SK-N-SH (cell line): ENCODE measurements around the gene BMP6. TPM values are rescaled to one million over a fixed set of nuclear protein-coding genes. Genes with fewer than 3 reads are reported as not detected.
A peak's percentile ranks its signal among the peaks of the same experiment; 100 is the strongest.

ENCODE experiments used
- CTCF ChIA-PET: fragments of 300-600, 350-600 bp; formaldehyde crosslinking; extraction: SDS; loops from one replicate; lab custom pipeline; 2021; lab: Yijun Ruan, JAX
- POLR2A ChIA-PET: fragments of 350-600 bp; sonication (Branson Sonifier 250); formaldehyde crosslinking; extraction: SDS; loops from one replicate; lab custom pipeline; 2020; ENCODE audit warnings: antibody characterized with exemption, inconsistent platforms; lab: Yijun Ruan, JAX
- DNase-seq: peaks from one replicate; pipeline ENCODE4 v3.0.0; 2012
- H2AFZ ChIP-seq: fragments of 200-600 bp; sonication (generic); 2 replicates; pipeline ENCODE4 v1.8.1; 2016; ENCODE audit warnings: antibody characterized with exemption, mild to moderate bottlenecking, low read depth
- H3F3A ChIP-seq: fragments of 200-600 bp; sonication (generic); replicated peaks from 2 replicates; pipeline ENCODE3; 2016; ENCODE audit warnings: antibody characterized with exemption, mild to moderate bottlenecking; ENCODE audit not compliant: insufficient read depth
- H3K27ac ChIP-seq, 2 experiments: fragments of 200-500 bp in 1 of 2; fragments of 200-600 bp in 1 of 2; sonication (Bioruptor generic) in 1 of 2; sonication (generic), shearing (Covaris generic) in 1 of 2; 2 replicates each; pipeline versions ENCODE4 v1.5.1 to v1.6.1; 2014 to 2016; ENCODE audit warnings: low read depth in 2 of 2, inconsistent platforms in 1 of 2, low read length in 1 of 2, mild to moderate bottlenecking in 1 of 2, mixed read lengths in 1 of 2
- H3K27me3 ChIP-seq: fragments of 200-600 bp; sonication (generic), shearing (Covaris generic); 2 replicates; pipeline ENCODE4 v1.6.1; 2016; ENCODE audit warnings: mixed run types; ENCODE audit not compliant: insufficient read depth
- H3K36me3 ChIP-seq, 2 experiments: fragments of 200-500 bp in 1 of 2; fragments of 200-600 bp in 1 of 2; sonication (Bioruptor generic) in 1 of 2; sonication (generic) in 1 of 2; replicated peaks in 1 of 2; 2 replicates each; pipeline versions ENCODE3 to v1.5.1; 2014 to 2016; ENCODE audit warnings: low read length in 1 of 2, mild to moderate bottlenecking in 1 of 2; ENCODE audit not compliant: insufficient read depth in 2 of 2, control insufficient read depth in 1 of 2
- H3K4me1 ChIP-seq, 2 experiments: fragments of 200-500 bp in 1 of 2; fragments of 200-600 bp in 1 of 2; sonication (Bioruptor generic) in 1 of 2; sonication (generic), shearing (Covaris generic) in 1 of 2; 2 replicates each; pipeline versions ENCODE4 v1.5.1 to v1.6.1; 2014 to 2016; ENCODE audit warnings: low read depth in 1 of 2, low read length in 1 of 2, mixed run types in 1 of 2; ENCODE audit not compliant: insufficient read depth in 2 of 2, control insufficient read depth in 1 of 2
- H3K4me2 ChIP-seq: fragments of 200-600 bp; sonication (generic), shearing (Covaris generic); 2 replicates; pipeline ENCODE4 v1.6.1; 2017; ENCODE audit warnings: mixed run types
- H3K4me3 ChIP-seq, 2 experiments: fragments of 200-500 bp in 1 of 2; fragments of 200-600 bp in 1 of 2; sonication (Bioruptor generic) in 1 of 2; sonication (generic), shearing (Covaris generic) in 1 of 2; 2 replicates each; pipeline versions ENCODE4 v1.5.1 to v1.8.1; 2014 to 2016; ENCODE audit warnings: low read depth in 2 of 2, inconsistent platforms in 1 of 2, low read length in 1 of 2, mild to moderate bottlenecking in 1 of 2, mixed read lengths in 1 of 2, moderate library complexity in 1 of 2
- H3K79me2 ChIP-seq: fragments of 200-600 bp; sonication (generic); 2 replicates; pipeline ENCODE4 v1.8.1; 2017; ENCODE audit warnings: mild to moderate bottlenecking; ENCODE audit not compliant: insufficient read depth
- H3K9ac ChIP-seq: fragments of 200-600 bp; sonication (generic); 2 replicates; pipeline ENCODE4 v1.6.1; 2017; ENCODE audit warnings: mixed run types
- H3K9me2 ChIP-seq: fragments of 200-600 bp; sonication (generic); 2 replicates; pipeline ENCODE4 v1.6.1; 2017; ENCODE audit warnings: mixed run types
- H3K9me3 ChIP-seq: fragments of 200-600 bp; sonication (generic); 2 replicates; pipeline ENCODE4 v1.6.1; 2017; ENCODE audit warnings: mixed run types, mild to moderate bottlenecking, moderate library complexity
- H4K20me1 ChIP-seq: fragments of 200-600 bp; sonication (generic); 2 replicates; pipeline ENCODE4 v1.6.1; 2017; ENCODE audit warnings: mild to moderate bottlenecking, mixed run types; ENCODE audit not compliant: insufficient read depth
- ELF1 ChIP-seq: IDR thresholded peaks from 2 replicates; pipeline ENCODE4 v1.4.0; 2012
- EP300 ChIP-seq, 2 experiments: IDR thresholded peaks; 2 replicates each; pipeline versions ENCODE4 v1.4.0 to v1.6.1; 2012; ENCODE audit warnings: borderline replicate concordance in 1 of 2, low read depth in 1 of 2, low read length in 1 of 2
- NRF1 ChIP-seq: IDR thresholded peaks from 2 replicates; pipeline ENCODE4 v1.6.1; 2012; ENCODE audit warnings: low read depth, mild to moderate bottlenecking, low read length
- POLR2AphosphoS5 ChIP-seq: IDR thresholded peaks from 2 replicates; pipeline ENCODE4 v1.6.1; 2012; ENCODE audit warnings: low read depth, low read length
- RXRA ChIP-seq: IDR thresholded peaks from 2 replicates; pipeline ENCODE4 v1.4.0; 2012; ENCODE audit warnings: low read depth, mild to moderate bottlenecking, borderline replicate concordance
- SIN3A ChIP-seq: IDR thresholded peaks from 2 replicates; pipeline ENCODE4 v1.6.1; 2012; ENCODE audit warnings: low read depth, mild to moderate bottlenecking, low read length, moderate library complexity, borderline replicate concordance
- TAF1 ChIP-seq: IDR thresholded peaks from 2 replicates; pipeline ENCODE4 v1.6.1; 2012; ENCODE audit warnings: low read depth, mild to moderate bottlenecking, low read length, moderate library complexity, borderline replicate concordance
- YY1 ChIP-seq: IDR thresholded peaks from 2 replicates; pipeline ENCODE4 v1.4.0; 2012; ENCODE audit warnings: low read depth, mild to moderate bottlenecking
- WGBS: methylation state at CpG from one replicate; pipeline ENCODE4 v1.1.6; 2017; ENCODE audit warnings: low lambda C conversion rate; 5-methylcytosine and 5-hydroxymethylcytosine counted together
- polyA plus RNA-seq, 3 experiments: library from polyadenylated mRNA; depleted of rRNA; stranded (reverse); fragments of >200 nt; gene quantifications; 2 replicates each; pipeline ENCODE4 v1.2.3, GENCODE V29; 2012
- TF ChIP-seq, protein P1 (sequence below): IDR thresholded peaks from 2 replicates; pipeline ENCODE4 v1.4.0; 2012; ENCODE audit warnings: low read depth
- TF ChIP-seq, protein P2 (sequence below): IDR thresholded peaks from 2 replicates; pipeline ENCODE4 v1.6.1; 2012; ENCODE audit warnings: mild to moderate bottlenecking, low read depth, low read length, moderate library complexity

BMP6 gene
- polyA plus RNA-seq, 1 of the 3 experiments (the other 2 are of a cell fraction), result not detected

DNA sequence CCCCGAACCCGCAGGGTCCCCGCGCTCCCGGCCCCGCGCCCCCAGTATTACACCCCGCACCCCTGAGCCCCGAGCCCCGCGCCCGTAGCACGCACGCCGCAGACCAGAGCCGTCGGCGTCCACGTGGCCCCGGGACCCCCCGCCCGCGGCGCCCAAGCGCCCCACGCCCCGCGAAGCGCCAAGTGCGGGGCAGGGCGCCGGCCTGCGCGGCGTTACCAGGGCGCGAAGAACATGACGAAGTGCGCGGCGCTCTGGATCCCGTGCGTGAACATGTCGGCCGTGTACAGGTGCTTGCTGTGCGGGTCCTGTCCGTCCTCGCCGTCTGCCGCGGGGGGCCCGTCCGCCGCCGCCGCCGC lies 184.4 kb downstream of the BMP6 start:
- no peak for DNase-seq
- H3K4me2 ChIP-seq, result no peak overlapping the region; the same call in 1 of the 2 replicates
- no peak for TF ChIP-seq YY1
- TF ChIP-seq, all 33 proteins: peak for 0
- peaks cover 6 to 7% of the 10 kb centered on the region in 2 experiments for H3K36me3 ChIP-seq
- H3K9me2 ChIP-seq, result no peaks in the 10 kb centered on the region; the same call in 1 of the 2 replicates
- POLR2A ChIA-PET, result no interaction called here
- H3K9ac ChIP-seq, result peak overlapping the region; percentile 67; the same call in 1 of the 2 replicates
- CTCF ChIA-PET, result no interaction called here
- peak overlapping the region; percentile 72 to 85 for H3K4me3 ChIP-seq
- no peaks in the 10 kb centered on the region for H3K9me3 ChIP-seq
- peaks cover 48% of the 10 kb centered on the region for H3K79me2 ChIP-seq
- WGBS, result no CpG with 5 or more reads among the region's 57 CpGs
- peaks cover 41% of the 10 kb centered on the region for H4K20me1 ChIP-seq
- H2AFZ ChIP-seq, result peak overlapping the region; percentile 51; the same call in 1 of the 2 replicates
- peaks cover 11% of the 10 kb centered on the region in 2 experiments; a peak in 2 of 4 replicates for H3K4me1 ChIP-seq
- H3F3A ChIP-seq, result peaks cover 3% of the 10 kb centered on the region
- peaks cover 6% of the 10 kb centered on the region; the same call in 1 of the 2 replicates for H3K27me3 ChIP-seq
- H3K27ac ChIP-seq, result peak overlapping the region in 1 of 2 experiments; percentile 53; a peak in 1 of 4 replicates

DNA sequence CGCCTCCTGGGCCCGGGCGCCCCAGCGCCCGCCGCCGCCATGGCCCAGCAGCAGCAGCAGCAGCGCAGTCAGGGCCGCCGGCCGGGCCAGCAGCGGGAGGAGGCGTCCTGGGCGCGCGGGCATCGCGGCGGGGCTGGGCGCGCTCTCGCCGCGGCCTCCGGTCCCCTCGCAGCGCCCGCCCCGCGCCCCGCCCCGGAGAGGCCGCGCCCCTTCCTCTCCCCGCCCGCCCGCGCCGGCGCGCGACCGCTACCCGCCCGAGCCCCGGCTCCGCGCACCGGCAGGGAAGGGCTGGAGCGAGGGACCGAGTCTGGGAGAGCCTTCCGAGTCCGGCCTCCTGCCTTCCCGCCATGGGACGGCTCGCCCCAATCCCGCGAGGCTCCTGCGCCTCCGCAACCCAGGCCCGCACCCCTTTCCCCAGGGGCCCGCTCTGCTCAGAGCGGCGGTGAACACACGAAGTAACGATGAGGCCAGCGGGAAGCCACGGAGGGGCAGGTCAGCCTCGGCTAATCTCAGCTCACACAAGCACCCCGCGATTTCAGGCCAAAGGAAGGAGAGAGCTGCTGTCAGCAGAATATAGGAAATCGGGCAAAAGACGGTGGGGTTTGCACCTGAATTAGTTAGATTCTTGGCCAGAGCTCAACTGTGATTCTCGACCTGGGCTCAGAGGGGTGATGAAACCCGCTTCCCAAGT lies 184.9 kb downstream of the BMP6 start, which contains the start of gene TXNDC5:
TSS of gene TXNDC5 (minus strand) at position 135 of the 691 bp plus-strand sequence. CDS start at position 123, 12 bp downstream.
- WGBS, result 19% methylated on average over 14 of the region's 75 CpGs
- Histone ChIP-seq H3K4me1 (peaks cover 11% of the 10 kb centered on the region in 2 experiments; a peak in 2 of 4 replicates), H3K27ac (peak within 1 kb of the TSS; percentile 43 to 65; a peak in 3 of 4 replicates), H3K27me3 (peaks cover 6% of the 10 kb centered on the region; the same call in 1 of the 2 replicates), H2AFZ (peak within 1 kb of the TSS; percentile 84), H4K20me1 (peaks cover 36% of the 10 kb centered on the region), H3K9me3 (no peaks in the 10 kb centered on the region), H3K79me2 (peaks cover 43% of the 10 kb centered on the region), H3K9ac (peak within 1 kb of the TSS; percentile 70), H3F3A (peaks cover 3% of the 10 kb centered on the region), H3K36me3 (peaks cover 6 to 7% of the 10 kb centered on the region in 2 experiments), H3K4me3 (peak within 1 kb of the TSS; percentile 72 to 85), H3K4me2 (peak within 1 kb of the TSS; percentile 99), H3K9me2 (no peaks in the 10 kb centered on the region; the same call in 1 of the 2 replicates)
- ChIA-PET POLR2A (no interaction called here), CTCF (no interaction called here)
- peak; percentile 97 for DNase-seq
- TF ChIP-seq, protein P1, sequence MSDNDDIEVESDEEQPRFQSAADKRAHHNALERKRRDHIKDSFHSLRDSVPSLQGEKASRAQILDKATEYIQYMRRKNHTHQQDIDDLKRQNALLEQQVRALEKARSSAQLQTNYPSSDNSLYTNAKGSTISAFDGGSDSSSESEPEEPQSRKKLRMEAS, result peak; percentile 53; the same call in 1 of the 2 replicates
- TF ChIP-seq NRF1 (peak; percentile 61), POLR2AphosphoS5 (peak; percentile 60), ELF1 (no peak)

DNA sequence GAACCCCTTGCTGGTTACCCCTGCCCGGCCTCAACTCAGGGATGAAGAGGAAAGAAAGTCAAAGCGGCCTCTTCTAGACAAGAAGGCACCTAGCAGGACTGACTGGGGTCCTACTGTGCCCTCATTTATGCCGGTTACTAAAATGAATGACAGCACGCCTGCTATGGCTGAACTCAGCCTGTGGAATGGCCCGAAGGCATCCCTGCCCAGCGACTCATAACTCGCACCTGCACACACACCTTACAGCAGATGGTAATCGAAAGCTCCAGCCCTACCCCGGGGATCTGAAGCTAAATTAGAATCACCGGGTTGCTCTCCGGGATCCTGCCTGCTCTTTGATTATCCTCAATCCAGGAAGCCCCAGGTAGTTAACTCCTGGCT lies 185.4 kb downstream of the BMP6 start:
- CTCF ChIA-PET, result interaction anchor here (1.0 kb wide), 1 partner anchor 14 kb away, joined by 3 read pairs; no protein-coding TSS in a partner anchor
- H3K36me3 ChIP-seq, result peaks cover 6 to 7% of the 10 kb centered on the region in 2 experiments
- H3K27me3 ChIP-seq, result peaks cover 6% of the 10 kb centered on the region; the same call in 1 of the 2 replicates
- H3K9me3 ChIP-seq, result no peaks in the 10 kb centered on the region
- POLR2A ChIA-PET, result no interaction called here
- peaks cover 30% of the 10 kb centered on the region for H4K20me1 ChIP-seq
- H3K4me3 ChIP-seq, result peak overlapping the region; percentile 64 to 72; a peak in 3 of 4 replicates
- H3K4me1 ChIP-seq, result peaks cover 11% of the 10 kb centered on the region in 2 experiments; a peak in 2 of 4 replicates
- peak overlapping the region; percentile 89 for H3K4me2 ChIP-seq
- H3K9ac ChIP-seq, result 0 out of 2 replicates have a peak overlapping the region, but pooled peaks have one; percentile 70
- peak overlapping the region; percentile 84 for H2AFZ ChIP-seq
- TF ChIP-seq RXRA, result no peak
- TF ChIP-seq TAF1, result no peak
- TF ChIP-seq EP300 (IDR thresholded peaks at IDR 0.05; ENCODE audit: borderline replicate concordance in 1 of 2, low read depth in 1 of 2, low read length in 1 of 2), result no peak
- TF ChIP-seq, protein P2, sequence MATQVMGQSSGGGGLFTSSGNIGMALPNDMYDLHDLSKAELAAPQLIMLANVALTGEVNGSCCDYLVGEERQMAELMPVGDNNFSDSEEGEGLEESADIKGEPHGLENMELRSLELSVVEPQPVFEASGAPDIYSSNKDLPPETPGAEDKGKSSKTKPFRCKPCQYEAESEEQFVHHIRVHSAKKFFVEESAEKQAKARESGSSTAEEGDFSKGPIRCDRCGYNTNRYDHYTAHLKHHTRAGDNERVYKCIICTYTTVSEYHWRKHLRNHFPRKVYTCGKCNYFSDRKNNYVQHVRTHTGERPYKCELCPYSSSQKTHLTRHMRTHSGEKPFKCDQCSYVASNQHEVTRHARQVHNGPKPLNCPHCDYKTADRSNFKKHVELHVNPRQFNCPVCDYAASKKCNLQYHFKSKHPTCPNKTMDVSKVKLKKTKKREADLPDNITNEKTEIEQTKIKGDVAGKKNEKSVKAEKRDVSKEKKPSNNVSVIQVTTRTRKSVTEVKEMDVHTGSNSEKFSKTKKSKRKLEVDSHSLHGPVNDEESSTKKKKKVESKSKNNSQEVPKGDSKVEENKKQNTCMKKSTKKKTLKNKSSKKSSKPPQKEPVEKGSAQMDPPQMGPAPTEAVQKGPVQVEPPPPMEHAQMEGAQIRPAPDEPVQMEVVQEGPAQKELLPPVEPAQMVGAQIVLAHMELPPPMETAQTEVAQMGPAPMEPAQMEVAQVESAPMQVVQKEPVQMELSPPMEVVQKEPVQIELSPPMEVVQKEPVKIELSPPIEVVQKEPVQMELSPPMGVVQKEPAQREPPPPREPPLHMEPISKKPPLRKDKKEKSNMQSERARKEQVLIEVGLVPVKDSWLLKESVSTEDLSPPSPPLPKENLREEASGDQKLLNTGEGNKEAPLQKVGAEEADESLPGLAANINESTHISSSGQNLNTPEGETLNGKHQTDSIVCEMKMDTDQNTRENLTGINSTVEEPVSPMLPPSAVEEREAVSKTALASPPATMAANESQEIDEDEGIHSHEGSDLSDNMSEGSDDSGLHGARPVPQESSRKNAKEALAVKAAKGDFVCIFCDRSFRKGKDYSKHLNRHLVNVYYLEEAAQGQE, result no peak
- no peak for TF ChIP-seq SIN3A
- TF ChIP-seq, all 33 proteins: peak for 0
- H3K9me2 ChIP-seq, result no peaks in the 10 kb centered on the region
- H3F3A ChIP-seq, result peaks cover 3% of the 10 kb centered on the region
- no peak for DNase-seq
- no peak overlapping the region for H3K27ac ChIP-seq
- H3K79me2 ChIP-seq, result peaks cover 37% of the 10 kb centered on the region
- 90% methylated on average over 11 of the region's 11 CpGs for WGBS
